H1 (cell line): ENCODE results near the gene SLC39A8. TPM values are rescaled to one million over a fixed set of nuclear protein-coding genes. Genes with fewer than 3 reads are reported as not detected.

Experiments used
- ASH2L ChIP-seq: fragments of 200-600, 300-600 bp; sonication (generic); IDR thresholded peaks from one replicate; pipeline ENCODE4 v1.7.1; 2017; ENCODE audit warnings: low read length
- BACH1 ChIP-seq: IDR thresholded peaks from 2 replicates; pipeline ENCODE4 v1.6.1; 2012; ENCODE audit warnings: low read length, improper control_type of control experiment
- CBX8 ChIP-seq: fragments of 300-800, 300-1000 bp; sonication (generic); IDR thresholded peaks from 2 replicates; pipeline ENCODE4 v1.7.1; 2016; ENCODE audit warnings: low read depth, low read length, borderline replicate concordance
- CREB1 ChIP-seq: IDR thresholded peaks from 2 replicates; pipeline ENCODE4 v1.6.1; 2012; ENCODE audit warnings: inconsistent platforms
- EP300 ChIP-seq, 2 experiments: IDR thresholded peaks; 1 replicate in 1 of 2; 2 replicates in 1 of 2; pipeline ENCODE4 v1.6.1; 2011 to 2012; ENCODE audit warnings: low read depth in 2 of 2, low read length in 2 of 2, mild to moderate bottlenecking in 2 of 2, borderline replicate concordance in 1 of 2, inconsistent platforms in 1 of 2, moderate library complexity in 1 of 2
- EZH2 ChIP-seq: fragments of 200-600 bp; sonication (generic); IDR thresholded peaks from 2 replicates; pipeline ENCODE4 v1.7.1; 2012; ENCODE audit warnings: low read depth, mild to moderate bottlenecking, moderate library complexity, low read length, inconsistent platforms; ENCODE audit not compliant: severe bottlenecking
- FOSL1 ChIP-seq: IDR thresholded peaks from 2 replicates; pipeline ENCODE4 v1.6.1; 2011; ENCODE audit warnings: mild to moderate bottlenecking, low read depth, low read length, moderate library complexity; ENCODE audit not compliant: insufficient read depth
- GTF2F1 ChIP-seq: IDR thresholded peaks from 2 replicates; pipeline ENCODE4 v1.6.1; 2012; ENCODE audit warnings: low read depth, low read length, improper control_type of control experiment, borderline replicate concordance
- JUN ChIP-seq: IDR thresholded peaks from 2 replicates; pipeline ENCODE4 v1.6.1; 2011; ENCODE audit warnings: low read depth, mild to moderate bottlenecking, improper control_type of control experiment, low read length
- KDM1A ChIP-seq: fragments of 200-600, 300-600 bp; sonication (generic); IDR thresholded peaks from 2 replicates; pipeline ENCODE4 v1.7.1; 2016; ENCODE audit warnings: mild to moderate bottlenecking, low read length, borderline replicate concordance
- KDM4A ChIP-seq: IDR thresholded peaks from one replicate; pipeline ENCODE4 v1.7.1; 2012; ENCODE audit warnings: low read depth, mild to moderate bottlenecking, moderate library complexity, low read length, inconsistent platforms; ENCODE audit not compliant: severe bottlenecking
- KDM5A ChIP-seq: fragments of 200-600 bp; IDR thresholded peaks from 2 replicates; pipeline ENCODE4 v1.7.1; 2012; ENCODE audit warnings: mild to moderate bottlenecking, low read length, inconsistent platforms, mixed read lengths
- PHF8 ChIP-seq: fragments of 200-600 bp; sonication (generic); conservative IDR thresholded peaks from 2 replicates; pipeline ENCODE4 v1.7.1; 2012; ENCODE audit warnings: low read depth, mild to moderate bottlenecking, inconsistent platforms, low read length, moderate library complexity
- POU5F1 ChIP-seq: IDR thresholded peaks from 2 replicates; pipeline ENCODE4 v1.6.1; 2011; ENCODE audit warnings: low read depth, mild to moderate bottlenecking, low read length, moderate library complexity
- RAD21 ChIP-seq, 2 experiments: IDR thresholded peaks in 1 of 2; conservative IDR thresholded peaks in 1 of 2; 2 replicates each; pipeline ENCODE4 v1.6.1; 2011; ENCODE audit warnings: low read depth in 2 of 2, low read length in 2 of 2, improper control_type of control experiment in 1 of 2, inconsistent platforms in 1 of 2, mild to moderate bottlenecking in 1 of 2, moderate library complexity in 1 of 2
- RBBP5 ChIP-seq: IDR thresholded peaks from 2 replicates; pipeline ENCODE4 v1.7.1; 2012; ENCODE audit warnings: low read depth, mild to moderate bottlenecking, inconsistent platforms, low read length, moderate library complexity, borderline replicate concordance
- RFX5 ChIP-seq: IDR thresholded peaks from 2 replicates; pipeline ENCODE4 v1.6.1; 2011; ENCODE audit warnings: low read depth, low read length, improper control_type of control experiment, borderline replicate concordance
- SIN3A ChIP-seq, 2 experiments: IDR thresholded peaks in 1 of 2; conservative IDR thresholded peaks in 1 of 2; 2 replicates each; pipeline ENCODE4 v1.6.1; 2011 to 2012; ENCODE audit warnings: low read length in 2 of 2, improper control_type of control experiment in 1 of 2, low read depth in 1 of 2, mild to moderate bottlenecking in 1 of 2
- SIX5 ChIP-seq: IDR thresholded peaks from 2 replicates; pipeline ENCODE4 v1.6.1; 2011; ENCODE audit warnings: mild to moderate bottlenecking, low read depth, low read length
- SP1 ChIP-seq: IDR thresholded peaks from 2 replicates; pipeline ENCODE4 v1.6.1; 2011; ENCODE audit warnings: low read depth, low read length
- SP2 ChIP-seq: IDR thresholded peaks from 2 replicates; pipeline ENCODE4 v1.6.1; 2012; ENCODE audit warnings: mild to moderate bottlenecking, low read length, inconsistent platforms
- SUZ12 ChIP-seq: fragments of 200-600 bp; sonication (generic); IDR thresholded peaks from 2 replicates; pipeline ENCODE4 v1.6.1; 2012; ENCODE audit warnings: mild to moderate bottlenecking, inconsistent platforms, low read length, moderate library complexity, mixed read lengths
- polyA plus RNA-seq, 7 experiments: library from polyadenylated mRNA; depleted of rRNA in 3 of 7; stranded (reverse) in 5 of 7; unstranded in 2 of 7; fragments of >200 nt in 5 of 7; fragments of 200-250 nt in 2 of 7; gene quantifications; 1 replicate in 5 of 7; 2 replicates in 1 of 7; 4 replicates in 1 of 7; pipeline versions ENCODE4 v1.2.1 to v1.2.3, GENCODE V29; 2011 to 2013; ENCODE audit warnings: missing spikeins in 2 of 7, mixed read lengths in 2 of 7
- total RNA-seq: library from RNA; stranded (reverse); fragmentation: NEBNext Ultra II Directional; extraction: Animal tissue kit (Norgen Biotek cat#: 25700); gene quantifications from 2 replicates; pipeline ENCODE4 v1.2.1, GENCODE V29; 2021

Gene SLC39A8
- total and polyA plus RNA-seq, 2 of the 8 experiments (the other 6 are each of a cell fraction or from before 2014, with no cell fraction given) = 6.4 to 38.7 TPM

DNA sequence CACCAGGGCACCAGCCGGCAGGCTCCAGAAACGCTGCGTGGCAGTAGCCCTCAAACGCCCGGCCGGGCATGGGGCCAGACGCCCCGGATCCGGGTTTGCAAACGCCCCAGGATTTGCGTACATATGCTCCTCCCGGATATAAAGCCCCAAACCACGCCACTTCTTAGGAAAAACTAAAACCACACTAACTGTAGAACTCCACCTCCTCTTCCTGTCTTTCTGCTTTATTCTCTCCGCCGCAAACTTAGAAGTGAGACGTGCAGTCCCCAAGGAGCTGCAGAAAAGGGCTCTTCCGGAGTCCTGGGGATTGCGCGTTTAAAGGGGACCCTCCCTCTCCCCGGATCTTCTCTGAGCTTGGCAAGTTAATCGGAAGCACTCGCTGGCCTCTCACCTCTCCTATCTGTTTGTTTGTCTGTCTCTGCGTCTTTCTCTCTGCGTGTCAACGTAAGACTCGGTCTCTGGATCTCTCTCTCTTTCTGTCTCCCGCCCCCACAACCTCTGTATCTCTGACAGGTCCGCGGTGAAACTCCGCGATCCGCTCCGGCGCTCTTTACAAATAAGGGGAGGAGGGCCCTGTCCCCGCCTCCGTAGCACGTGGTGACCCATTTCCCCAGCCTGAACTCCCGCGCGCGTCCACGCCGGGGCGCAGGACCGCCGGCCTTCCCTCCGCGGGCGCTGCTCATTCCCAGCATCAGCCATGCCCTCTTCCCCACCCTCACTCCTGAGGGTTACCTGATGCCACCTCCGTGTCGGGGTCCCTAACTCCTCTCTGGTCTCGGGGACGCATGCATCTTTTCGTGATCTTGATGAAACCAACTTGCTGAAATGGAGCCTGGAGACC lies at the start of gene SLC39A8 (continued):
- TF ChIP-seq SIN3A (conservative IDR thresholded peaks at IDR 0.05 in 1 of 2, IDR thresholded peaks at IDR 0.05 in 1 of 2; ENCODE audit: low read depth in 1 of 2, low read length in 2 of 2) = peak; percentile 43 to 89; a peak in 1 of 4 replicates
- TF ChIP-seq KDM5A = no peak
- TF ChIP-seq SIX5 = no peak
- no peak for TF ChIP-seq SP2
- peak; percentile 90; the same call in 1 of the 2 replicates for TF ChIP-seq RBBP5
- no peak for TF ChIP-seq FOSL1
- no peak for TF ChIP-seq JUN
- 0 out of 2 replicates have a peak, but pooled peaks have one; percentile 16 for TF ChIP-seq SUZ12
- TF ChIP-seq KDM4A = peak; percentile 92
- no peak for TF ChIP-seq RFX5
- no peak for TF ChIP-seq EP300 (IDR thresholded peaks at IDR 0.05; ENCODE audit: borderline replicate concordance in 1 of 2, low read depth in 2 of 2, low read length in 2 of 2)
- TF ChIP-seq EZH2 = peak; percentile 14
- 0 out of 2 replicates have a peak, but pooled peaks have one; percentile 41 for TF ChIP-seq CREB1
- TF ChIP-seq PHF8 = peak; percentile 18; the same call in 1 of the 2 replicates
- no peak for TF ChIP-seq GTF2F1
- no peak for TF ChIP-seq SP1
- peak; percentile 51 for TF ChIP-seq ASH2L
- TF ChIP-seq CBX8 = no peak
- TF ChIP-seq POU5F1 = no peak
- peak; percentile 72 for TF ChIP-seq RAD21 (IDR thresholded peaks at IDR 0.05 in 1 of 2, conservative IDR thresholded peaks at IDR 0.05 in 1 of 2; ENCODE audit: low read depth in 2 of 2, low read length in 2 of 2)
- TF ChIP-seq KDM1A = 0 out of 2 replicates have a peak, but pooled peaks have one; percentile 10
- 0 out of 2 replicates have a peak, but pooled peaks have one; percentile 33 for TF ChIP-seq BACH1
